C1 segment of cervical spinal cord (tissue), 14 donors: ENCODE measurements around the gene TTLL12.

ENCODE experiments used
- DNase-seq, 14 donors: peaks; one replicate each; lab custom pipeline; 2025; lab: John Stamatoyannopoulos, UW

TTLL12 gene

DNA sequence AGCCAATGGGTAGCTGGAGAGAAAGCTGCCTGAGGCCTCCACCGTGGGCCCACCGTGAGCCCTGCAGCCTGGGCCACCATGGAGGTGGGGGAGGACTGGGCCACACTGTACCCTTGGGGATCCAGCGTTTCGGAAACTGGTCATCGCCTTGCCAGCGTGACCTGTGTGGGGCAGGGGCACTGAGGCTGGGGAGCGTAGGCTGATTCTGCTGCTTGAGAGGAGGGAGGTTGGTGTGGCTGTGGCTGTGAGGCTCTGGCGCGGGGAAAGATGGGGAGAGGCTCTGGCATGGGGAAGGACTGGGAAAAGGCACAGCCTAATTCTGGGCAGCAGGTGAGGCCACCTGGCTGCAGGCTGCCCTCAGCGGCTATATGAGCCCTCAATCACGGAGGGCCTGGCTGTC lies 12.6 kb upstream of the TTLL12 start:
- peak in 1 of 14 donors; percentile 40 for DNase-seq

DNA sequence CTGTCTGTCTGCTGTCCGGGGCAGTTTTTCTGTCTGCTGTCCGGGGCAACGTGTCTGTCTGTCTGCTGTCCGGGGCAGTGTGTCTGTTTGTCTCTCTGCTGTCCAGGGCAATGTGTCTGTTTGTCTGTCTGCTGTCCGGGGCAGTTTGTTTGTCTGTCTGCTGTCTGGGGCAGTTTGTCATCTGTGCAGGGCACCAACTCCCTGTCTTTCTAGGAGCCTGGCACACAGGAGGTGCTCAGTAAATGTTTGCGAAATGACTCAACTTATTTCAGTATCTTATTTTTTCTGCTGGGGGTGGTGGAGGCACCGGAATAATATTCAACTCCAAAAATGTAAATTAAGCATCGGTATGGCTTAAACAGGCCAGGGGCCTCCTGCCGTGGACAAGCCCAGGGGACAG lies 12.0 kb upstream of the TTLL12 start:
- DNase-seq = no peak

GRCh38 chr22:43198126-43198525 lies 11.2 kb upstream of the TTLL12 start:
- DNase-seq = no peak

DNA sequence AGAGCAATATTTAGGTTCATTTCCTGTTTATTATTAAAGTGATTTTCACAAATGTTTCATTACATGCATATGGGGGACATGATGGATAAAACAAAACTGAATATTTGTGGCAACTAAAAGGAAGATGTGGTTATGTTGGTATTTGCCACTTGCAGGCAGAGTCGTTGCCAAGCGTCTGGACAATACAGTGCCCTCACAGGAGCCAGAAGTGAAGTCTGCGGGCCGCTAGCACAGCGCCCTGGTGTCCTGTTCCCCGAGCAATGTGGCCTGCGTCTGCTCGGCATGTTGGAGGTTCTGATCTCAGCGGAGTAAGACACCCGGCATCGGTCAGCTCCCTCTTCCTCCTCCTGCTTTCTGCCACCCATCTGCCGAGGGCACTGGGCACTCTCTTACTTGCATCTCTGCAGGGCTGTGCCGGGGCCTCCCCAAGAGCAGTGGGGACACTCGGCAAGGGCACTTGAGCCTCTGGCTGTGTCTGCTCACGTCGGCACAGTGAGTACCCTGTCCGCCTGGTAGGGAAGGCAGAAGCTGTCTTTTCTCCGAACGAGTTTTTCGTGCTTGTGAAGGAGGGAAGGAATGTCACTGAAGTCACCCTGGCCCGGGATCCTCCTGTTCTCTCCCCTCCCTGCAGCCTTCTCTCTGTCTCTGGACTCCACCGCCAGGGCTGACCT lies 10.5 kb upstream of the TTLL12 start:
- no peak for DNase-seq

GRCh38 chr22:43191831-43192230 lies 4.9 kb upstream of the TTLL12 start:
- no peak for DNase-seq

DNA sequence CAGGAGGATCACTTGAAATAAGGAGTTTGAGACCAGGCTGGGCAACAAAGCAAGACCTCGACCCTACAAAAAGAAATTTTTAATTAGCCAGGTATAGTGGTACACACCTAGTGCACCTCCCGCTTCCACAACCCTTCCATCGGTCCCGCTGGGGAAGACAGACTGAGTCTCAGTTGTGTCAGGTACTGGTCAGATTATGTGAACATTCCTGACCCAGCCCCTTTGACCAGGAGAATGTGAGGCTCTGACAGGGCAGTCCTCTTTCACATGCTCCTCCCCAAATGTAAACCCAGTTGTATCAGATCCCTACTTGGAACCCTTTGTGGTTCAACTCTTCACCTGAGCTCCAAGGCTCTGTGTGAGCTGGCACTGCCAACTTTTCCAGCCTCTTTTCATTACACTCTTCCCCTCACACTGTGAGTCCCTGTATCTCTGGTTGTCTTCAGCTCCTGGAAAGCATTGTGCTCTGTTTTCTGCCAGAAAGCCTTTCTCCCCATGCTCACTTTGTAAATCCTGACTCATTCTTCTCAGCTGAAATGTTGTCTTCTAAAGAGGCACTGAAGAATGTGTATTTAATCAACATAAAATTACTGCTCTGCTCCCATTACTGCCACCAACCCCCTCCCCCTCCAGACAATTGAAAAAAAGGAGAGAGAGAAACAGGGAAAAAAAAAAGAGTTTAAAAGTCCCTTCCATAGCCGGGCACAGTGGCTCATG lies 2.1 kb upstream of the TTLL12 start:
- no peak for DNase-seq

DNA sequence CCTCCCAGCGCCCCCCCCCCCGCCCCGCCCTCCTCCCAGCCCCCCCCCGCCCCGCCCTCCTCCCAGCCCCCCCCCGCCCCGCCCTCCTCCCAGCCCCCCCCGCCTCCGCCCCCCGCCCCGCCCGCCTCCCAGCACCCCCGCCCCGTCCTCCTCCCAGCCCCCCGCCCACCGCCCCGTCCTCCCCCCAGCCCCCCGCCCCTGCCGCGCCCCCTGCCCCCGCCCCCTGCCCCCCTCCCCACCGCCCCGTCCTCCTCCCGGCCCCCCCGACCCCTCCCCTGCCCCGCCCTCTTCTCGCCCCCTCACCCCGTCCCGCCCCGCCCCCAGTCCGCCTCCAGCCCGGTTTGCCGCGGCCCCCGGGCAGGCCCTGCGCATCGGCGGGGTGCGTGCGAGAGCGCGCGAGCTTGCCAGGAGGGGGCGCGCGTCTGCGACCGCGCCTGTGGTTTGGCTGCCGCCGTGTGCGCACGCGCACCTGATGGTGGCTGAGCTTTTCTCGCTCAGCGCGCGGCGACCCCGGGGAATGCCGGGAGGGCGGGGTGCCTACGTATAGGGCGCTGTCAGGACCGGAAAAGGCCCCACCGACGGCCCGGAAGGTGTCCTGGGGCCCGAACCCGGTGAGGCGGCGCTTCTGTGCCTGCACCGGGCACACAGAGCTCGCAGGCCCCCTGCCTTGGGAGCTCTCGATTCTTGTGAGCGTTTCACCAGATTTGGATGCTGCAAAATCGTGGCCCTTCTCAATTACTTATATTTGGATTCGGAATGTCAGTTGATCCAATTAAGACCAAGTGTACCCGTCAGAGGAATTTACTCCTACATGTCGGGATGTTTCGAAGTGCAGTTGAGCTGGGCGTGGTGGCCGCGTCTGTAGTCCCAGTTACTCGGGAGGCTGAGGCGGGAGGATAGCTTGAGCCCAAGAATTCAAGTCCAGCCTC lies 501 bp upstream of the TTLL12 start:
- DNase-seq = peak; percentile 45 to 96 (median 89)

DNA sequence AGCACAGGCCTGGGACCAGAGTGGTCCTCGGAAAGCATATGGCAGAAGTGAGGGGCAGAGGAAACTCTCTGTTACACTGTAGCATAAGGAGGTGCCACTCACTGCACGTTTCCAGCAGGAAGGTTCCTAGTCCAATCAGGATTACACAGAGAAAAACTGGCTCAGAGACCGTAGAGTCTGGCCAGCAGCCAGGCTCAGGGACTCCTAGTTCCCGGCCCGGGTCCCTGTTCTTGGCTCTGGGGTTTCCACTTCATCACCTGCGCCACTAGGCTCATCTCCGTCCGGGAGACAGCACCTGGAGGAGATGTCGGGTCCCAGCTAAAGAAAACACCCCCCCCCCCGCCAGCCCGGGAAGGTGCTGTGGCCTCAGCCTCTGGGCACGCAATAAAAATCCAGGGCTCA lies 1.1 kb downstream of the TTLL12 start:
- peak in 4 of 14 donors; percentile 4 to 82 (median 20) for DNase-seq

DNA sequence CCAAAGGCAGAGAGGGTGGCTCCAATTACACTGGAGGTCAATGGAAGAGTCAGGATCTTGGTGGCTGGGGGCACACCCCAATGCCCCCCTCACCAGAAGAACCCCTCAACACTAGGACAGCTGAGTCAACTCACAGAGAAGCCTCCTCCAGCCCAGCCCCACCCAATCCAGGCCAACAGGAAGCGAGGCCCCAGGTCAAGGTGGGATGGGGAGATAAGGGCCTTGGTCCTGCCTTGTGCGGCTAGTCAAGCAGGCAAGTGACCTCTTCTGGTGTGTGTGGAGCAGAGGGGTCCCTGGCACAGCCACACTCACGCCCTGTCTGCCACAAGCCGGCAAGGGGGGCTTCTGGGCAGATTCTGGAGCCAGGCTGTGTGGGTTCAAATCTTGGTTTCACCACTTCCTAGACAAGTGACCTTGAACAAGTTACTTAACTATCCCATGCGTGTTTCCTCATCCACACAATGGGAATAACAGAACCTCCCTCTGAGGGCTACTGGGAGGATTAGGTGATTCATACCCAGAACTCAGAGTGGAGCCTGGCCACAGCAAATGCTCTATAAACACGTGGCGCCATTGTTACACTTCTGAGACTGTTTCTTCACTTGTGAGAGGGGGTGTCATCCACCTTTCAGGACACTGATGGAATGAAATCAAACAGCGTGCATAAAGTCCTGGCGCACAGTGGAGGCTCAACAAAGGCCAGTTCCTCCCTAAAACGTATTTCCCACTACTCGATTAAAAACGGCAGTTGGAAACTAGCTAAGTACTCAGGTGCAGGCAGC lies 3.2 kb downstream of the TTLL12 start:
- DNase-seq = no peak

DNA sequence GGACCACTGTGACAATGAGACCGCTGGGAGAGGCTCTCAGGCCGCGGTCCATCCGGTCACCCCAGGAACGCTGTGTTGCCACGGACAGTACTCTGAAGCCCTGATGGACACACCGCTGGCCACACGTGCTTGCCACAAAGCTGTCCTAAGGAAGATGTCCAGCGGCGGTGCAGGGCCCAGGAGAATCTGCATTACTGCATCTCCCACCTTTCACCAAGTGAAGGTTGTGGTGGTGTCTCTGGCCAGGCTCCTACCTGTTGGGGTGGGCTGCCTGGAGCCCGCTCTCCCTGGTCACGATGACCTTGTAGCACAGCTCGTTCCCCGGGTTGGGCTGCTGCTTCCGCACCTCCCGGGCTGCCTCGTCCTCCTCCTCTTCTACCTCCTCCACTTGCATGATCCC lies 4.2 kb downstream of the TTLL12 start:
- DNase-seq = no peak

- DNase-seq = no peak
Measured at GRCh38 chr22:43182118-43182517, 4.8 kb downstream of the TTLL12 start.

DNA sequence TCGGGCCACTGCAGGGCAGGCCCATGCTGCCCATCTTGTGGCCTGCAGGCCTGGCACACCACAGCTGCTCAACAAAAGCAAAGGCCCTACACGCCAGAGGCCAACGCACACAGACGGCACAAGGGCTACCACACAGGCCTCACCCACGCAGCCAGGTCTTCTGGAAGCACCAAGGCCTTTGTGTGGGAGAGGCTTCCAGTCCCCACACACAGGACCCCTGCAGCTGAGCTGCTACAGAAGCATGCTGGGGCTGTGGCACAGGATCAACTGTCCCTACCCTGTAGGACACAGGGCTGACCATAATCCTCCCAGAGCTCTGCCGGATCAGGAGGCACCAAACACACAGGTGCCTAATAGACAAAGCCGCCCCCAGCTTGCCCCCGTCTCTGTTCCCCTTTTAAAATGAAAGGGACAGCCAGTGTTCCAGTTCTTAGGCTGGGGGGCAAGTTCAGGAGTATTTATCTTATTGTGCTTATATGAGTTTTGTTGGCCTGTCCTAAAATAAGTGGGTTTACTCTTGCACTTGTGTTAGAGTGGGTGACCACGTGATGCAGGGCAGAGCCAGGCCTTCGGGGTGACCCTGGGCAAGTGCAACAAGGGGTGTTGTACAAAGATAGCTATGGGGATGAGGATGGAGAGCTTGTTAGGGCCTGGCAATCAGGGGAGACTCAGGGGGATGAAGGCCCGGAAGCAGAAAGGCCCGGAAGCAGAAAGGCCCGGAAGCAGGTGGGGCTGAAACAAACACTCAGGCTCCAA lies 5.4 kb downstream of the TTLL12 start:
- no peak for DNase-seq

DNA sequence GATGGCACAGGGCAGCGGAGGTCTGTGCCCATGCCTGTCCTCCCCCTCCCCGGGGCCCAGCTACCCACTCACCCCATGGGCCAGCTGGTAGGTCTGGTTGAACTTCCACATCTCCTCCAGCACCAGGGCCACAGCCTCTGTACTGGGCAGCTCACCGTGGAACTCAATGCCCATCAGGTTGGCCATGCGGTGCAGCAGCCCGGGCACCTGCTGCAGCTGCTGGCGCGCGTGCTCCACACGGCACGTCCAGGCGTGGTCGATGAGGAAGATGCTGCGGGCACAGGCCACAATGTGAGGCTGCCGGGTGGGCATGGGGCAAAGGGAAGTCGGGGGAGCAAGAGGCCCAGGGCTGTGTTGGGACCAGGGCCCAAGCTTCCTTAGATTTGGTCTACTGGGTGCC lies 6.3 kb downstream of the TTLL12 start:
- DNase-seq = no peak

DNA sequence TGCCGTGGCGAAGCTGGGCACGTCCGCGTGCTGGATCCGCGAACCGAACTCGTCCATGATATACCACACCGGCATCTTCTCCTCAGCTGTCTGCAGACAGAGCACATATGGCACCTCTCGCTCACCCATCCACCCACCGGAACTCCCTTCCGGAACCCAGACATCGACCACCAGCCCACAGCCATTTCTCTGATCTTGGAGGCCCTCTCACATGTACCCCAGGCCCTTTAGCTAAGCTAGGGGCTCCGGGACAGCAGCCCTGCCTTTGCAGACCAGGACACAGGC lies 7.1 kb downstream of the TTLL12 start:
- DNase-seq = no peak

GRCh38 chr22:43179146-43179910 lies 7.6 kb downstream of the TTLL12 start:
- DNase-seq = no peak

GRCh38 chr22:43177479-43177878 lies 9.5 kb downstream of the TTLL12 start:
- DNase-seq = no peak

DNA sequence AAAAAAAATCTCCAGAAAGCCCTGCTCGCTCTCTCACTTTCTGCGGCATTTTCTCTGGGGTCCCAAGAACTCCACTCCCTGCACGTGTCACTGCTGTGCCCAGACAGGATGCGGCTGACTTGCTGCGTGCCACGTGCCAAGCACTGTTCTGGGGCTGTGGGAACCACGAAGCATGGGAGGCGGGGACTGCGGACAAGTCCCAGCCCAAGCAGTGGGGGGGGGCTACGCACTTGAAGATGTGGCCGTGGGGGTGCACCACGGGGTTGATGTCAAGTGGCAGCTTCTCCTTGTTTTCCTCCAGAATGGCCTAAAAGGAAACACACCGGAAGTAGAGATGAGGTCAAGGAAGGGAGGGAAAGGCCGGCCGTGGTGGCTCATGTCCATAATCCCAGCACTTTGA lies 10.8 kb downstream of the TTLL12 start:
- no peak for DNase-seq

DNA sequence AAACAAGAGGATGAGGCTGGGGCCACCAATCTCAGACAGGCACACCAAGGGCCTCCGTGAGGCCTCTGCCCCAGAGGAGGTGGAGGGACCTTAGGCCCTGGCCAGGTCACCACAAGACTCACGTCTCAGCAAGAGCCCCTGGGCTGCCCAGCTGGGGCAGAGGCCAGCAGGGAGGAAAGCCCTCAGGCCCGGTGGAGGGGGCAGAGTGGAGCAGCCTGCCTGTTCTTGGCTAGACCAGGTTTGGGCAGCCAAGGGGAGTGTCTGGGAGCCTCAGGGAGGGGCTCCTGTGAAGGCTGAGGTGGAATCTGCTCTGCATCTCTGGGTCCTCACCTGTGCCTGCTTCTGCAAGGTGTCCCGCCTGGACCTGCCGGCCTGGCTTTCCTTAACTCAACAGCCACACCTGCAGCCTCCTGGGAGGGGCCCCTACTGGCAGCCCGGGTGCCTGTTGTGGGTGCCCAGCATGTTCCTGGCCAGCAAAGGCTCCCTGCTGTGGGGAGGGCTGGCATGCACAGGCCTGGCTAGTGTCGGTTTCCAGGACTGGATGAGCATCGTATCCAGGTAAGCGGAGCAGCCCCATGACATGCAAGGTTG lies 11.9 kb downstream of the TTLL12 start:
- no peak for DNase-seq

- DNase-seq = no peak
Measured at GRCh38 chr22:43173976-43174720, 12.8 kb downstream of the TTLL12 start.
